EL (cell line): ENCODE results near the gene QPRT.
"Not testable (repeated sequence)": the region's sequence is repeated elsewhere in the genome, so short reads cannot be mapped to it uniquely, and the experiment has no call there.

Experiments used
- DNase-seq: peaks from one replicate; pipeline ENCODE4 v3.0.0-alpha.2; 2016

QPRT gene

DNA sequence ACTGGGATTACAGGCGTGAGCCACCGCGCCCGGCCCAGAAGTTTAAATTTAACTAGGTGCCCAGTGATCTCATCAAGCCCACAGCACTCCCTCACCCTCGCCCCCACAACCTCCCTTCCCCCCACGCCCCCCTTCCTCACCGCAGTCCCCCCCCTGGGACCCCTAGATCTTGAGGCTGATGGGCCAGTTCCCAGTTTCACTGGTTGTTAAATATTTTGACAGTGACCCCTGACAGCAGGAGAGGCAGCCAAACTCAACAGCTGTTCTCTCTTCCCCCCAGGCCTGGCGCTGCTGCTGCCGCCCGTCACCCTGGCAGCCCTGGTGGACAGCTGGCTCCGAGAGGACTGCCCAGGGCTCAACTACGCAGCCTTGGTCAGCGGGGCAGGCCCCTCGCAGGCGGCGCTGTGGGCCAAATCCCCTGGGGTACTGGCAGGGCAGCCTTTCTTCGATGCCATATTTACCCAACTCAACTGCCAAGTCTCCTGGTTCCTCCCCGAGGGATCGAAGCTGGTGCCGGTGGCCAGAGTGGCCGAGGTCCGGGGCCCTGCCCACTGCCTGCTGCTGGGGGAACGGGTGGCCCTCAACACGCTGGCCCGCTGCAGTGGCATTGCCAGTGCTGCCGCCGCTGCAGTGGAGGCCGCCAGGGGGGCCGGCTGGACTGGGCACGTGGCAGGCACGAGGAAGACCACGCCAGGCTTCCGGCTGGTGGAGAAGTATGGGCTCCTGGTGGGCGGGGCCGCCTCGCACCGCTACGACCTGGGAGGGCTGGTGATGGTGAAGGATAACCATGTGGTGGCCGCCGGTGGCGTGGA, 15.6 kb downstream of the QPRT start:
- no peak for DNase-seq

DNA sequence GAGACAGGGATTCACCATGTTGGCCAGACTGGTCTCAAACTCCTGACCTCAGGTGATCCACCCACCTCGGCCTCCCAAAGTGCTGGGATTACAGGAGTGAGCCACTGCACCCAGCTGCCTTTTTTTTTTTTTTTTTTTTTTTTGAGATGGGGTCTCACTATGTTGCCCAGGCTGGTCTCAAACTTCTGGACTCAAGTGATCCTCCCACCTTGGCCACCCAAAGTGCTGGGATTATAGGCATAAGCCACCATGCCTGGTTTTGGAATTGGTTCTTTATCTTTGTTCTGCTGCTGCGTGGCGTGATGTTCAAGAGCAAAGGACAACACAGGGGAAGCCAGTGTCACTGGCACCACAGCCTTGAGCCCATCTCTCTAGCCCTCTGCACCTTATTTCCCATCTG, 16.7 kb downstream of the QPRT start:
- not testable (repeated sequence) for DNase-seq

DNA sequence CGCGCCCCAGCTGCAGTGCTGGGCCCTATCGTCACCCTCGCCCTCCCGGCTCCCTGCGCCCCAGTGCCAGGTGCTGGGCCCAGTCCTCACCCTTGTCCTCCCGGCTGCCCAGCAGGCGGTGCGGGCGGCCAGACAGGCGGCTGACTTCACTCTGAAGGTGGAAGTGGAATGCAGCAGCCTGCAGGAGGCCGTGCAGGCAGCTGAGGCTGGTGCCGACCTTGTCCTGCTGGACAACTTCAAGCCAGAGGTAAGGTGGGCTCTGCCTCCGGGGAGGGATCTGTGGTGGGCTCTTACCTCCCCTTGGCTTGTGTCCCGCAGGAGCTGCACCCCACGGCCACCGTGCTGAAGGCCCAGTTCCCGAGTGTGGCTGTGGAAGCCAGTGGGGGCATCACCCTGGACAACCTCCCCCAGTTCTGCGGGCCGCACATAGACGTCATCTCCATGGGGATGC, 17.9 kb downstream of the QPRT start:
- DNase-seq: no peak

DNA sequence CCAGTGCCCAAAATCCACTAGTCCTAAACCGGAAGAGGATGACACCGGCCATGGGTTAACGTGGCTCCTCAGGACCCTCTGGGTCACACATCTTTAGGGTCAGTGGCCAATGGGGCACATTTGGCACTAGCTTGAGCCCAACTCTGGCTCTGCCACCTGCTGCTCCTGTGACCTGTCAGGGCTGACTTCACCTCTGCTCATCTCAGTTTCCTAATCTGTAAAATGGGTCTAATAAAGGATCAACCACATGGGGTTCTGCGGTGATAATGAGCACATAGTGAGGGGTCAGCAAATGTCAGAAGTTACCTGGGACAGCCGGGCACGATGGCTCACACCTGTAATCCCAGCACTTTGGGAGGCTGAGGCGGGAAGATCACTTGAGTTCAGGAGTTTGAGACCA, 18.4 kb downstream of the QPRT start:
- no peak for DNase-seq

DNA sequence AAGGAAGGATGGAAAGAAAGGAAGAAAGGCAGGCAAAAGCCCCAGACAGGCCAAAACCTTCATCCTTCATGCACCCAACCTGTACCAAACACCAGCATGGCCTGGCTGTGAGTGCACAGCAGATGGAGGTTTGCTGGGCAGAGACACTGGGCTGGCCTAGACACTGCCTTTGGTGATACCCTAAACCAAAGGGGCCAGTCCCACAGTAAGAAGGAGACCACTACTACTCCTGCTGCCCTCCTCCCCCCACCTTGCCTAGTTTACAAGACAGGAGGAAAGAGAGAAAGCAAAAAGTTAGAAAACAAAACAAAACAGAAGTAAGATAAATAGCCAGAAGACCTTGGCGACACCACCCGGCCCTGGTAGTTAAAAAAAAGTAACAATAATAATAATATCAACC, 19.1 kb downstream of the QPRT start:
- DNase-seq: no peak

DNA sequence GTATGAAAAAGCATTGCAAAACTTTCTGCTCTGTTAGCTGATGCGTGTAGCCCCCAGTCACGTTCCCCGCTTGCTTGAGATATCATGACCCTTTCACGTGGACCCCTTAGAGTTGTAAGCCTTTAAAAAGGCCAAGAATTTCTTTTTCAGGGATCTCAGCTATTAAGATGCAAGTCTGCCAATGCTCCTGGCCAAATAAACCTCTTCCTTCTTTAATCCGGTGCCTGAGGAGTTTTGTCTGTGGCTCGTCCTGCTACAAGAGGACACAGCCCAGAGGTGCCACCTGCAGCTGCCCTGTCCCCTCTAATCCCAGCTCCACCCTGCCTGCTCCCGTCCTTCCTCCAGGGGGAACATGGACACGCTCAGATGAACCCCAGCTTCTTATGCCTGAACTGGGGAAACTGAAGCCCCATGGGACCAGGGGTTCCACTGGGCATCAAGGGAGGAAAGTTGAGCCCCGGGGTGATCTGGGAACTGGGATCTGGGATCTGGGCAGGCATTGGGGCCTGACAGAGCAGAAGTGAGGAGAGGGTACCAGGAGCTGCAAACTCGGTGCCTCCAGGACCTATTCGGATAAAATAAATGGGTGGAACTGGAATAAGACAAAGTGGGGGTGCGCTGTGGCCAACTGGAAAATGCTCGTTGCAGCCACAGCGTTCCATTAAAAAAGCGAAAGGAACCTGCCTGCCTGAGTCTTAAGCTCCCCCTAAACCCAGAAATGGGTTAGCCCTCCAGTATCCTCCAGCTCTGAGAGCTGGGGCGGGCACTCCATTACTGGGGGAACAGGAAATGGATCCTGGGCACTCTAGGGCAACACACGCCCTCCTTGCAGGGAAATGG, 19.7 kb downstream of the QPRT start:
- no peak for DNase-seq

DNA sequence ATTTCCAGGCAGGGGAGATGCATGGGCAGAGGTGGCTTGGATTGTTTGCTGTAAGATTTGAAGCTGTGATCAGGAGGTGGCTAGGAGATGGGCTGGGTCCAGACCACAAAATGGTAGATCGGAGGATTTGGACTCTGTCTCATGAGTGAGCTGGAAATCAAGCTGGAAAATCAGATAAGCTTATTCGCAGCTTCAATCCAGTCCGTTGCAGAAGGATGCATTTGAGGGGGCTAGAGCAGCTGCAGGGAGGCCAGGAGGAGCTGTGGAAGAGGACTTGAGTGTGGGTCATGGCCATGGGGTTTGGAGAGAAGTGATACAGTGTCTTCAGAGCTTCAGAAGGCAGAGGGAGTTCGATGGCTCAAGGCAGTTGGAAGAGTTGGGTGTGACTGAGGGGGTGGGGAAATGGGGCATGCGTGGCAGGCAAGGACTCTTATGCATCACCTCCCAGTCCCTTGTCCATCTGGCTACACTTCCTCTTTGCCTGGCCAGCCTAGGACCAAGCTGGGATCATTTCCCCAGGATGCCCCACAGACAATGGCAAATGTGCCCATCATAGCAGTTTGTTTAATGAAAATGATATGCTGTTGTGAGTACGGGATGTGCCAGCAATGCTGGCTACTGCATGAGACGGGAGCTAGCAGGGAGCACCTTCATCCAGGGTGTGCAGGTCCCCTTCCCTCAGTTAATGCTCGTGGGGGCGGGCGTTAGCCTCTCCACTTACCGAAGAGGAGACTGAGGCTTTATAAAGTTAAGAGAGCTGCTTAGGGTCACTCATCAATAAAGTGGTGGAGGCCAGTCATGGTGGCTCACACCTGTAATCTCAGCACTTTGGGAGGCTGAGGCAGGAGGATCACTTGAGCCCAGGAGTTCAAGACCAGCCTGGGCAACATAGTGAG, 20.6 kb downstream of the QPRT start:
- DNase-seq: no peak

DNA sequence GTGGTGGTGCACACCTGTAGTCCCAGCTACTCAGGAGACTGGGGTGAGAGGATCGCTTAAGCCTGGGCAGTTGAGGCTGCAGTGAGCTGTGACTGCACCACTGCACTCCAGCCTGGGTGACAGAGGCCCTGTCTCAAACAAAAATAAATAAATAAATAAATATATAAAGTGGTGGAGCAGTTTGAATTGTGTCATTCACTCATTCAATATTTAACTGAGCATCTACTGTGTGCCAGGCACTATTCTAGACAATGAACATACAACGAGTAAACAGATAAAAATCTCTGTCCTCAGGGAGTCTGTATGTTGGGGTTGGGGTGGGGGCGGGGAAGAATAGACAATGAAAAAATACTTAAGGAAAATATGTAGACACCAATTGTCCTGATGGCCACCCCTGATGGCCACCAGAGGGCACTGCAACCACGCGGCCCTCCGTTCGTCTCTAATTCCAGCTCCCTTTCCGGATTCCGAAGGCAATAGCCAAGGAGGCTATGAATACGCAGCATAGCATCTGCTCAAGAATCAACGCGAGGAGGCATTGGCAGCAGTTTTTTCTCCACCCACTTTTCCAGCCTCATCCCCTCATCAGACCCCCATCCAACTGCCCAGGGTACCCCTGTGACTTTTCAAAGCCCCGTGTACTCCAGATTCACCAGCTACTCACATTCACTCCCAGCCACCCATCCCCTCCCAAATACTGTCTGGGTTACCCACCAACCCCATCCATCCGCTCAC, 21.4 kb downstream of the QPRT start:
- peak; percentile 86 for DNase-seq

DNA sequence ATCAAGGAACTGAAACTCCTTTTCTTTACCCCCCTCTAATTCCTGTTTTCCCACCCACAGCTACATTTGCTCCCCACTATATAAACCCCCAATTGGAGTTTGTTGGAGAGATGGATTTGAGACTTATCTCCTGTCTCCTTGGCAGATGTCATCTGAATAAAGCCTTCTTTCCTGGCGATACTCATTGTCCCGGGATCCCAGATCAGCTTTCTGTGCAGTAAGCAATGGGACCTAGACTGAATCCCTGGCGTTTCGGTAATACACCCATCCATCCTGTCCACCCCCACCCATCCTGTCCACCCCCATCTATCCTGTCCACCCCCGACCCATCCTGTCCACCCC, 22.2 kb downstream of the QPRT start:
- no peak for DNase-seq

DNA sequence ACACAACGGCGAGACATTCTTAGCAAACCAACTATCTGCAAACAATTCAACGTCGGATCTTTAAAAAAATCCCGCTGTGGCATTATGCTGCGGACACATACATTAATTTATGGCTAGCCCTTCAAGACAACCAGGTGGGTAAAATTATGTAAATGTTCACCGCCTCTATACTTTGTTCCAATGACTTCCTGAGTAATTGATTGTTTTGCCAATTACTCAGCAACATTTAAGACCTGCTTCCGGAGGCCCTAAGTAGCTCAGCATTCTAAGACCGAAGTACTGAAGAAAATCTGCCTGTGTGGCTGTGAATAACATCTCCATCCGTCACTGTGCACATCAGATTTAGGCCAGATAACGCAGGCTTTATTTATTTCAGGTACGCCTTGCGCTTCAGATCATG, 23.3 kb downstream of the QPRT start:
- no peak for DNase-seq

DNA sequence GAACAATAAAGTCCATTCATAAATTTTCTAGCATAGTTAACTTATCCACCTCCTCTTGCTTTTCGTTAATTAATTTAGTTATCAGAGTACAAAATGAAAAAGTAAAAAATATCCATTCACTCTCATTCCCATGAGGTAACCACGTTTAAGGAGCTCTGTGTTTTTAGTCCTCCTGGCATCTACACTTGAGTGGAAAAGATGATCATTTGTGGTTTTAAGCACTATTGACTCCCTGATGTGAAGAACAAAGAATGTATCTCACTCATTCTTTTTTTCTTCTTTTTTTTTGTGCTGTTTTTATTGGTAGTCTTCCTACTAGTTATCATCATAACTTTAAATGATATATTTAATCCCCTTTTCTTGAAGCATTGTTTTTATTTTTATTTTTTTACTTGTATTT, 26.1 kb downstream of the QPRT start:
- DNase-seq: no peak

DNA sequence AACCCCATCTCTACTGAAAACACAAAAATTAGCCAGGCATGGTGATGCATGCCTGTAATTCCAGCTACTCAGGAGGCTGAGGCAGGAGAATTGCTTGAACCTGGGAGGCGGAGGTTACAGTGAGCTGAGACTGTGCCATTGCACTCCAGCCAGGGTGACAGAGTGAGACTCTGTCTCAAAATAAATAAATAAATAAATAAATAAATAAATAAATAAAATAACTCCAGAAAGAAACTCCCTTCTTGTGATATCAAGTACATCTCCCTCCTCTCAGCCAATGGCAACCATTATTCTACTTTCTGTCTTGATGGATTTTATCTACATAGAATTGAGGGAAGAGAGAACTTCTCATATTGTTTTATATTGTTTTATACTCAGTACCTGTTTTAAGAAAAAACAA, 28.2 kb downstream of the QPRT start:
- not testable (repeated sequence) for DNase-seq

DNA sequence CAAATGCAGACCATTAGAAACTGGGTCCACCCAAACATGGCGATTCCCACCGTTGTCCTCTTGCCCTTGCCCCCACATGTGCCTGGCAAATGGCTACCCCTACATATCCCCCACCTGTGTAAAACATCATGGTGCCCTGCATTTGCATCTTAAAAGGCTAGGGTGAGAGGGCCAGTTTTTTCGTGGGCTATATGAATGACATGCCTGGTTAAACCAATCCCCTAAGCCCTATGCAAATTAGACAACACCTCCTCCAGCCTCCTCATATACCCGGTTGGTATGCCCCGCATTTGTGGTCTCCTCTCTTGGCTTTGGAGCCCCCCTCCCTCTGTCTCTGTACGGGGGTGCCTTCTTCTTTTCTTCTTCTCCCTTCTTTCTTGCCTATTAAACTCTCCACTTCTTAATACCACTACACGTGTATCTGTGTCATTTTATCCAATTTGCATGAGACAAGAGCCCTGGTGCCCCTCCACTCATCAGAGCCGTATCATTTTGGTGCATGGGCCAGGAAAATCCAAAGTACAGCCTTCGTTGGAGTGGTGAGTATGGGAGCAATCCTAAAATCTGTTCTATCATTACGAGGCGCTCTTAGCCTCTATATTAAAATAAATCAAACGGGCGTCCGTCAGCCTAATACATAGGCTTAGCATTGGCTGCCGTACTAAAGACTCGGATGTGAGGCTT, 30.1 kb downstream of the QPRT start:
- DNase-seq: no peak

DNA sequence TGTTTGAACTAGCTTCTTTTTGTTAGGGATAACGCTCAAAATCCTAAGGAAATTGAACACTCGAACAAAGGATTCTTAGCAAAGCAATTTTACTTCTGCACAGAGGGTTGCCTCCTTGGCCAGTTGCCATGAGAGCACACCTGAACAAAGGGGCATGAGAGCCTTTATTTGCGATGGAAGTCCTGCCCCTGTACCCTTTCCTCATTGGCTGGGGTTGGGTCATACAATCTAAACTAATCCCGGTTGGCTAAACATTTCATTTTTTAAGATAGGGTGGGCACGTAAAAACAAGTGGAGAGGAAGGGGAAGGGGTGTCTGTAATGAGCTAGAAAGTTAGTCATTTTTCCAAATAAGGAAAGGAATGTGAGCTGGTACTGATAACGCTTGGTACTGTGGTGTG, 30.7 kb downstream of the QPRT start:
- not testable (repeated sequence) for DNase-seq

DNA sequence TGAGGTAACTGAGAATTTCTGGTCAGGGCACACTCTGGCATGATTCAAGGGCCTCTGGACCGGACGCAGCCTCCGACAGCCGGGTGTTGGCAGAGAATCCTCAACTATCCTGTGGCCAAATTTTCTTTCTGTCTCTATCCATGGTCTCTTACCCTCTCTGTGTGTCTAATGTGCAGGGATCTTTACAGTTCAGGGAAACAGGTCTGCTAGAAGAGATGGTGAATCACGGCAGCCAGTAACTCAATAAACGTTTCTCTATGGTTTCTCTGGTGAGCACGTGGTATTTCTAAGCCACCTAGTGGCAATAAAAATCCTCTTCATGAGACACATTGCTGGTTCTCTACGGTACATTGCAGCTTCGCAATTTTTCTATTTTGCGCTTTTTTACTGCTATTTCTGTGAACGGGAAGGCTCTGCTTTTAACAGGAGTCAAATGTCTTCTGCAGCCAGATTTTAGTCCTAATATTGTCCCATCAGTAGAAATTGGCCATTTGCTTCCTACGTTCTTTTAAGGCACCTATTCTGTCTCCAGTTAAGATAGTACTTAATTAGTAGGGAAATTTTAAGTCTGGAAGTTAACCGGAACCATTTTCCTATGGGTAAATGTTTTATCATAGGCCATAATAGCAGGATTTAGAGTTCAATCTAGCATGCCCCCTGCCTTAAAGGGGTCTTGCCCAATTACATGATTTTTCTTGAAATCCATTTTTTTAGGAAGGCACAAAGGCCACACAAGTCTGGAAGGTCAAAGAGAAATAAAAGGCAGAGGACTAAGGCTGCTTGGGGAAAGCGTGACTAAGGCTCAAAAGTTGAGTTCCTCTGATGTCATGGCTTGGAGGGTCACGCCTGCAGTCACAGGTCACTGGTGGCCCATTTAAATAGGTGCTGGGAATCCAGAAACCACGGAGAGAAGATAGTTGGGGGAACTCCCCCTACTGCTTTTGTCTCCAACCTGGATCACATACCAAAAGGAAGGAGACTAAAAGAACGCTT, 31.5 kb downstream of the QPRT start:
- peak; percentile 73 for DNase-seq

DNA sequence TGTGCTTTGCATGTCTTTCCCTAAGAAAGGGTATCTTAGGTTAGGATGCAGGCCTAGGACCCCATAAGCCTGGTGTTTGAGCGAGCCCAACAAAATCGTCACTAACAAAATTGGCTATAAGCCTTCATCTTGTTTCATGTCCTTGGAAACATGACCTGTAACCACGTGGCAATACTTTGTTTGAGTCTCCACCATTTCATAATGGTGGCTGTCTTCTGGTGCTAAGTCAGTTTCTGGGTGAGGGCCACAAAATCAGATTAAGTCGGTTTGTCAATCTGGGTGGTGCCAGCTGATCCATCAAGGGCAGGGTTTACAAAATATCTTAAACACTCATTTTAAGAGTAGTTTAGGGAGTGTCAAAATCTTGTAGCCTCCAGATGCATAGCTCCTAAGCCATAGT, 33.8 kb downstream of the QPRT start:
- DNase-seq: no peak

DNA sequence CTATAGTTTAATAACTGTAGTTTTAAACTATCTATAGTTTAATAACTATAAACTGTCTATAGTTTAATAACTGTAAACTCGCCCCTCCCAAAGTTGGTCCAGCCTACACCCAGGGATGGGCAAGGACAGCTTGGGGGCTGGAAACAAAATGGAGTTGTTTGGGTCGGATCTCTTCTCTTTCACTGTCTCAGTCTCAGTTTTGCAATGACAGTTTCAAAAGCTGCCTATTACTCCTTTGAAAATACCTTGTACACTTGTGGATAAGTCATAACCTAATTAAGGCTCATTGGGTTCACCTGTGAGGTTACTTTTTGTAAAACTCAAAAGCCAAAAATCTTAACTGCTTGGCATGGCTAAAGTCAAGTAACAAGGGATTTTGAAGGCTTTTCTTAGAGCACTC, 35.4 kb downstream of the QPRT start:
- no peak for DNase-seq

DNA sequence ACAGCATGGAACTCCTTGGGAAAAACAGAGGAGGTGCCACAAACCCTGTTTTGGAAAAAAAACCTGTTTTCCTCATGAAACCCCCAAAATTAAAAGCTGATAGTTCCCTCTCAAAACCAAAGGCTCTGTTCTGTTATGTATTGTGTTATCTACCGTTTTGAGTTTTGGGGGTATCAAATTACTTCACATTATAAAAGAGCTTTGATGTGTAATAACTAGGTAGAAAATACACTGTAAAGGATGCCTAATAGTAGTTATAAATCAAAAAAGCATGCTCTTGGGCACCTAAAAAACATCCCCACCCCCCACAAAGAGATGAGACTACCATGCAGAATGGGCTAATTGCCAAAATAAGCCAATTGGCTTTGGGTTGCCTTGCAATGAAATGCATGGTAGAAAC, 36.0 kb downstream of the QPRT start:
- no peak for DNase-seq

DNA sequence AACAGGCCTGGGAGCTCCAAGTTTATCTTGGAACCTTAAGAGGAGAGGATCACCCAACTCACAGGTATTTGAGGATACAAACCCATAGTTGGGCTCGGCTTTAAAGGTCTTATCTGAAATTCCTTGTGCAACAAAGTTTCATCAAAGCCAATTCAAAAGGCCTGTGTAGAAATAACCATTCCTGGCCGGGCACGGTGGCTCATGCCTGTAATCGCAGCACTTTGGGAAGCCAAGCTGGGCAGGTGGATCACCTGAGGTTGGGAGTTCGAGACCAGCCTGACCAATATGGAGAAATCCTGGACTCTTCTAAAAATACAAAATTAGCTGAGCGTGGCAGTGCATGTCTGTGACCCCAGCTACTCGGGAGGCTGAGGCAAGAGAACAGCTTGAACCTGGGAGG, 38.1 kb downstream of the QPRT start:
- no peak for DNase-seq

DNA sequence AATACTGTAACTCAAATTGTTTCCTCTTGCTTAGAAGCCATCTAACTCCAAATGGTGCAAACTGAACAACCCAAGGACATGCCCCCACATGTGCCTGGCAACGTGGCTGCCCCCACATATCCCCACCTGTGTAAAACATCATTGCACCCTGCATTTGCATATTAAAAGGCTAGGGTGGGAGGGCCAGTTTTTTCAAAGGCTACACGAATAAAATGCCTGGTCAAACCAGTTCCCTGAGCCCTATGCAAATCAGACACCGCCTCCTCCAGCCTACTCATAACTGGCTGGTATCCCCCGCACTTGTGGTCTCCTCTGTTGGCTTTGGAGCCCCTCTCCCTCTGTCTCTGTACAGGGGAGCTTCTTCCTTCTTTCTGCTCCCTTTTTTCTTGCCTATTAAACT, 40.1 kb downstream of the QPRT start:
- no peak for DNase-seq

DNA sequence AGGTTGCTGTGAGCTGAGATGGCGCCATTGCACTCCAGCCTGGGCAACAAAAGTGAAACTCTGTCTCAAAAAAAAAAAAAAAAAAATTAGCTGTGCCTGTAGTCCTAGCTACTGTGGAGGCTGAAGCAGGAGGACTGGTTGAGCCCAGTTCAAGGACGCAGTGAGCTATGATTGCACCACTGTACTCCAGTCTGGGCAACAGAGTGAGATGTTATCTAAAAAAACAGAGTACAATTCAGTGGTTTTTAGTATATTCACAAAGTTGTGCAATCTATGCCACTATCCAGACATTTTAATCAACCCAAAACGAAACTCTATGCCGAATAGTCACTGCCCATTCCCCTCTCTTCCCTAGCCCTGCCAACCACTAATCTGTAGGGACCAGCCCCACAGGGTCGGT, 41.7 kb downstream of the QPRT start:
- no peak for DNase-seq
